ENCODE data around the gene IGLL1.

GRCh38 chr22:23569291-23569690 is 10.8 kb downstream of the IGLL1 start:
- no peak for TF ChIP-seq CTCF (IDR thresholded peaks at IDR 0.05)
- TF ChIP-seq EZH2 (IDR thresholded peaks at IDR 0.05; ENCODE audit: borderline replicate concordance, insufficient read depth, low read depth, low read length, poor library complexity, severe bottlenecking), result no peak

All from B cell (primary cell).